ENCODE data around the gene PRRT4. TPM values are rescaled to one million over a fixed set of nuclear protein-coding genes. Genes with fewer than 3 reads are reported as not detected.

Gene PRRT4
- total RNA-seq, 1 donor from 2014 or later, result not detected

DNA sequence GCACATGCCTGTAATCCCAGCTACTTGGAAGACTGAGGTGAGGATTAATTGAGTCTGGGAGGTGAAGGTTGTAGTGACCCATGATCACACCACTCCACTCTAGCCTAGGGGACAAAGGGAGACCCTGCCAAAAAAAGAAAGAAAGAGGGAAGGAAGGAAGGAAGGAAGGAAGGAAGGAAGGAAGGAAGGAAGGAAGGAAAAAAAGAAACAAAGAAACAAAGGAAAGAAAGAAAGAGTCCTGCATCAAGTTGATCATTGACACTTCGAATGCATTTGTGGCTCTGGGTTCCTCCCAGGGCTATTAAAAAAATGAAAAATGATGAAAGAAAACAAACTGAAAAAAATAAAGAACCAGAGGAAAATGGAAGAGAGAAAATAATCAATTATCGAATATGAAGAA is 3.9 kb upstream of the PRRT4 start:
- Mint-ChIP-seq H3K27ac (ENCODE audit: unreplicated experiment) (no peak overlapping the region), H3K4me1 (ENCODE audit: low read depth, unreplicated experiment) (peaks cover 15% of the 10 kb centered on the region), H3K4me3 (ENCODE audit: unreplicated experiment) (no peak overlapping the region), H3K36me3 (ENCODE audit: unreplicated experiment) (peaks cover 6% of the 10 kb centered on the region), H3K9me3 (ENCODE audit: unreplicated experiment) (peaks cover 5% of the 10 kb centered on the region), H3K27me3 (ENCODE audit: unreplicated experiment) (peaks cover 22% of the 10 kb centered on the region)
- TF ChIP-seq, protein P1, sequence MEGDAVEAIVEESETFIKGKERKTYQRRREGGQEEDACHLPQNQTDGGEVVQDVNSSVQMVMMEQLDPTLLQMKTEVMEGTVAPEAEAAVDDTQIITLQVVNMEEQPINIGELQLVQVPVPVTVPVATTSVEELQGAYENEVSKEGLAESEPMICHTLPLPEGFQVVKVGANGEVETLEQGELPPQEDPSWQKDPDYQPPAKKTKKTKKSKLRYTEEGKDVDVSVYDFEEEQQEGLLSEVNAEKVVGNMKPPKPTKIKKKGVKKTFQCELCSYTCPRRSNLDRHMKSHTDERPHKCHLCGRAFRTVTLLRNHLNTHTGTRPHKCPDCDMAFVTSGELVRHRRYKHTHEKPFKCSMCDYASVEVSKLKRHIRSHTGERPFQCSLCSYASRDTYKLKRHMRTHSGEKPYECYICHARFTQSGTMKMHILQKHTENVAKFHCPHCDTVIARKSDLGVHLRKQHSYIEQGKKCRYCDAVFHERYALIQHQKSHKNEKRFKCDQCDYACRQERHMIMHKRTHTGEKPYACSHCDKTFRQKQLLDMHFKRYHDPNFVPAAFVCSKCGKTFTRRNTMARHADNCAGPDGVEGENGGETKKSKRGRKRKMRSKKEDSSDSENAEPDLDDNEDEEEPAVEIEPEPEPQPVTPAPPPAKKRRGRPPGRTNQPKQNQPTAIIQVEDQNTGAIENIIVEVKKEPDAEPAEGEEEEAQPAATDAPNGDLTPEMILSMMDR (IDR thresholded peaks at IDR 0.05; ENCODE audit: partially characterized antibody, unreplicated experiment), result no peak
- DNase-seq, result no peak

GRCh38 chr7:128364166-128364870 is 2.8 kb upstream of the PRRT4 start:
- peaks cover 6% of the 10 kb centered on the region for H3K36me3 Mint-ChIP-seq (ENCODE audit: unreplicated experiment)
- peaks cover 16% of the 10 kb centered on the region for H3K4me1 Mint-ChIP-seq (ENCODE audit: low read depth, unreplicated experiment)
- peaks cover 5% of the 10 kb centered on the region for H3K9me3 Mint-ChIP-seq (ENCODE audit: unreplicated experiment)
- TF ChIP-seq, protein P1 (IDR thresholded peaks at IDR 0.05; ENCODE audit: partially characterized antibody, unreplicated experiment), result no peak
- no peak for DNase-seq
- H3K27me3 Mint-ChIP-seq (ENCODE audit: unreplicated experiment), result peaks cover 24% of the 10 kb centered on the region
- H3K4me3 Mint-ChIP-seq (ENCODE audit: unreplicated experiment), result no peak overlapping the region
- no peak overlapping the region for H3K27ac Mint-ChIP-seq (ENCODE audit: unreplicated experiment)

DNA sequence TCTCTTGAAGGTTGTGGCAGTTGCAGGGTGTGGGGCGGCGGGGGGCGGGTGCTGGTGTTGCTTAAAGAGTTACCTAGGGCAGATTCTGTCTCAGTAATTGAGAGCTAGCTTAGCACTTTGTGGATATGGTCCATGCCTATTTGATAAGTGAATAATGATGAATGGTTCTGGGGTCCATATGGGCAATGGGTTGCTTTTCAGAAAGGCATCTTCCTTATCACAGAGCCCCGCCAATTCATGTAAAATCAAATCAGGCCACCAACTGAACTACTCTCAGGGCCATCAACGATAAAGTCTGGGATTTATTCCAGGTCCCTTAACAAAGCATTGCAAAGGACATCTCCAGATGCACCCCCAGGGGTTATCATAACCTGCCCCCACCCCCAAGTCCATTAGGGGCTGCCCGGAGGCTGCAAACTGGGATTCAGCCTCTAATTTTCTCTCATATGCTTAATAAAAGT is 1.8 kb upstream of the PRRT4 start:
- Mint-ChIP-seq H3K4me1 (ENCODE audit: low read depth, unreplicated experiment) (peaks cover 16% of the 10 kb centered on the region), H3K9me3 (ENCODE audit: unreplicated experiment) (peaks cover 5% of the 10 kb centered on the region), H3K27ac (ENCODE audit: unreplicated experiment) (no peak overlapping the region), H3K36me3 (ENCODE audit: unreplicated experiment) (peaks cover 6% of the 10 kb centered on the region), H3K4me3 (ENCODE audit: unreplicated experiment) (no peak overlapping the region), H3K27me3 (ENCODE audit: unreplicated experiment) (peaks cover 29% of the 10 kb centered on the region)
- TF ChIP-seq, protein P1 (IDR thresholded peaks at IDR 0.05; ENCODE audit: partially characterized antibody, unreplicated experiment), result no peak
- no peak for DNase-seq

DNA sequence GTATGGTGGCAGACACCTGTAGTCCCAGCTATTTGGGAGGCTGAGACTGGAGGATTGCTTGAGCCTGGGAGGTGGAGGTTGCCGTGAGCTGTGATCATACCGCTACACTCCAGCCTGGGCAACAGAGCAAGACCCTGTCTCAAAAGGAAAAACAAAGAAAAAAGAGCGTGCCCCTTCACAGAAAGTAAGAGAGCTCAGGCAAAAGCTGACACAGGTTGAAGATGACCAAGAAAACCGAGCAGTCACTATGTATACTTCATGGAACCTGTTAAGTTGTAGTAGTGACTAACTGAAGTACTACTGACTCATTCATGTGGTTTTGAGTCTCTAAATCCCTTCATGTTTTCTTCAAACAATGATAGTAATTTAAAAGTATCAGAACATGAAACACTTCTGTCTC is 1.2 kb upstream of the PRRT4 start:
- Mint-ChIP-seq H3K4me3 (ENCODE audit: unreplicated experiment) (peak overlapping the region; percentile 86), H3K36me3 (ENCODE audit: unreplicated experiment) (peaks cover 6% of the 10 kb centered on the region), H3K27me3 (ENCODE audit: unreplicated experiment) (peaks cover 30% of the 10 kb centered on the region), H3K4me1 (ENCODE audit: low read depth, unreplicated experiment) (peaks cover 16% of the 10 kb centered on the region), H3K27ac (ENCODE audit: unreplicated experiment) (no peak overlapping the region), H3K9me3 (ENCODE audit: unreplicated experiment) (peaks cover 5% of the 10 kb centered on the region)
- DNase-seq, result no peak
- TF ChIP-seq, protein P1 (IDR thresholded peaks at IDR 0.05; ENCODE audit: partially characterized antibody, unreplicated experiment), result no peak

- no peak for DNase-seq
- Mint-ChIP-seq H3K36me3 (ENCODE audit: unreplicated experiment) (peaks cover 6% of the 10 kb centered on the region), H3K9me3 (ENCODE audit: unreplicated experiment) (peaks cover 5% of the 10 kb centered on the region), H3K27me3 (ENCODE audit: unreplicated experiment) (peaks cover 34% of the 10 kb centered on the region), H3K4me1 (ENCODE audit: low read depth, unreplicated experiment) (peaks cover 9% of the 10 kb centered on the region), H3K27ac (ENCODE audit: unreplicated experiment) (no peak overlapping the region), H3K4me3 (ENCODE audit: unreplicated experiment) (peak overlapping the region; percentile 25)
- TF ChIP-seq, protein P1 (IDR thresholded peaks at IDR 0.05; ENCODE audit: partially characterized antibody, unreplicated experiment), result no peak
Measured at GRCh38 chr7:128360359-128360678, 1.2 kb downstream of the PRRT4 start.
